IPS-NIHi7 (cell line): Measurements from ENCODE around the gene ELAVL1.
"Not testable (repeated sequence)": the region's sequence is repeated elsewhere in the genome, so short reads cannot be mapped to it uniquely, and the experiment has no call there.

Experiments used
- DNase-seq: peaks from one replicate; pipeline ENCODE4 v3.0.0; 2012; ENCODE audit warnings: mixed read lengths; ENCODE audit errors: extremely low spot score

The ELAVL1 gene

DNA sequence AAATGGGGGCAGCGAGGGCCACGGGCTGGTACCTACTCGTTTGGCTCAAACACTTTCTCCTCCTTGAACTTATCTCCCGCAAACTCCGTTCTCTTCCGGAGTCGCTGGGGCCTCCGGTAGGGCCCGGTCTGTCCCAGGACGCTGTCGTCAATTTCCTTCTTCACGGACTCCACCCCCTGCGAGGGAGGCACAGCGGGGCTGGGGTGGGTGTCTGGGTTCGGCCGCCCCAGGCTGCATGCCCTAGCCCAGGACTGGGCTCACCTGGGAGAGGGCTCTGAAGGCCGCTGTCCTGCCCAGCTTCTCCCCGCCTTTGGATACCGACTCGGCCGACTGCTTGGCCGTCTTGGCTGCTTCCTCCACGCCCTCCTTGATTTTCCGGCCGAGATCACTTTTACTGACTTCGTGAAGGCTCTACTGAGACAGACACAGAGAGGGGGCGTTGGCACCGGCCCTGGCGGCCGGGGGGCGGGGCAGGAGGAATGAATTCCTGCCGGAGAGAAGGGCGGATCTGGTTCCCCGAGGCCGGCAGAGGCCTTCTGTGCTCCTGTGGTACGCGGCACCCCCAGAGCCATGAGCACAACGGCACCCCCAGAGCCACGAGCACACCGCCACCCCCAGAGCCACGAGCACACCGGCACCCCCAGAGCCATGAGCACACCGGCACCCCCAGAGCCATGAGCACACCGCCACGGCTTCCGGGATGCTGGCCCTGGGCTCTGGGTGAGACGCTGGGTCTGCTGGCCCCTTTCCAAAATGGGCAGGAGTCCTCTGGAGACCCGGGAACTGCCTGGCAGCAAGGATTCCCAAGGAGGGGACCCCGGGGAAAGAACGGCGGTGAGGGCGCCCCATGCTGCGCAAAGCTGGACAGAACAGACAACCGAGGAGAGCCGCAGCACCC, 71.4 kb downstream of the ELAVL1 start:
- DNase-seq: no peak

DNA sequence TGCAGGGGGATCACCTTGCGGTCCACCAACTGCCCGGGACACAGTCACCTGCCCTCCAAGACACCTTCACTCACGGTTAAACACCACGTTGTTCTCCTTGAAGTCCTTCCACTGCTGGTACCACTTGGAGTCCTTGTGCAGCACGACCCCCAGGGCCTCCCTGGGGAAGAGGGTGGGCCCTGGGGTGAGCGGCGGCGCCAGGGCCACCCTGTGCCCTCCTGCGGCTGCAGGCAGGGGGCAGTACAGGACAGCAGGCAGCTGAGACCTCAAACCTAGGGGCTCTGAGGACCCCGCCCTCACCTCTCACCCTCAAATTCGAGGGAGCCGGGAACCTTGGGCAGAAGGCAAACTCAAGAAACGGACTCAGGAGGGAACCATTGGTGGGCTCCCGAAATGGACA, 72.0 kb downstream of the ELAVL1 start:
- no peak for DNase-seq

DNA sequence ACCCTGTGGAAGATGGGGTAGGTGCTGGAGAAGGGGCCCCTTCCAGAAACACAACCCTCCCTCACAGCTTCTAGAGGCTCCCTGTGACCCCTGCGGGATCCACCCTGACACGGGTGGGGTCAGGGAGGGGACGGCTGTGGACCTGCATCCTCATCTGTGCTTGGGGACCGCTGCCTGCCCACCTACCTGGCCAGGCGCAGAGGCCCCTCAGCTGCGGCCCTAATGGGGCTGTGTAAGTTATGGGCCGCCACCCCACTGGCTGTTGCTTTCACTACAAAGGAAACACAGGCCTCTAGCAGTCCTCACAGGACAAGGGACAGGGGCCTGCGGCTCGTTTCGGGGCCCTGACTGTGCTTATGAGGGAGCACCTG, 72.5 kb downstream of the ELAVL1 start:
- no peak for DNase-seq

DNA sequence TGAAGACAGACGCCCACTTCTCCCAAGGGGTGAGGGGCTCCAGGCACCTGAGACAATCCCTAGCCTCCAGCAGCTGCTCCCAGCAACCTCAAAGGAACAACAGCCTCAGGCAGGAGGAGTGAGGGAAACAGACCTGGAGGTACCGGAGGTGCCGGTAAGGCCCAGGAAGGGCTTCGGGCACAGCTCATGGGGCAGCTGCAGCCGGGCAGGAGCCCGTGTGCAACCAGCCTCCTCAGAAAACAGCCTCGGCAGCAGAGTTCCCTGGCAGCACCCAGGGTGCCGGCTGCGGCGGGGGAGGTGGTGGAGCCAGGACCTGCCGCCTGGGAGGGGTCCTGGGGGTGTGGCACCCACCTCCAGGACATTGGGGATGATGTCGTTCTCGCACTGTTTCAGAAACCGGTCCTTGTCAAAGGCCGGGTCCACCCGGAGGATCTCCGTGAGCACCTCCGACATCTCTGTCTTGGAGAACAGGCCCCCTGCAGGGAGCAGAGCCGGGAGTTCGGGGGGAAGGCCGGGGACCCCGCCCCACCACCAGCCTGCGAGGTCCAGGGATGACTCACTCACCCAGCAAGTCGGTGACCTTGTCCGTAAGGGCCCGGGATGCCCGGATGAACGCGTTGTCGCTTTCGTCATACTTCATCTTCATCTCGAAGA, 73.0 kb downstream of the ELAVL1 start:
- no peak for DNase-seq

DNA sequence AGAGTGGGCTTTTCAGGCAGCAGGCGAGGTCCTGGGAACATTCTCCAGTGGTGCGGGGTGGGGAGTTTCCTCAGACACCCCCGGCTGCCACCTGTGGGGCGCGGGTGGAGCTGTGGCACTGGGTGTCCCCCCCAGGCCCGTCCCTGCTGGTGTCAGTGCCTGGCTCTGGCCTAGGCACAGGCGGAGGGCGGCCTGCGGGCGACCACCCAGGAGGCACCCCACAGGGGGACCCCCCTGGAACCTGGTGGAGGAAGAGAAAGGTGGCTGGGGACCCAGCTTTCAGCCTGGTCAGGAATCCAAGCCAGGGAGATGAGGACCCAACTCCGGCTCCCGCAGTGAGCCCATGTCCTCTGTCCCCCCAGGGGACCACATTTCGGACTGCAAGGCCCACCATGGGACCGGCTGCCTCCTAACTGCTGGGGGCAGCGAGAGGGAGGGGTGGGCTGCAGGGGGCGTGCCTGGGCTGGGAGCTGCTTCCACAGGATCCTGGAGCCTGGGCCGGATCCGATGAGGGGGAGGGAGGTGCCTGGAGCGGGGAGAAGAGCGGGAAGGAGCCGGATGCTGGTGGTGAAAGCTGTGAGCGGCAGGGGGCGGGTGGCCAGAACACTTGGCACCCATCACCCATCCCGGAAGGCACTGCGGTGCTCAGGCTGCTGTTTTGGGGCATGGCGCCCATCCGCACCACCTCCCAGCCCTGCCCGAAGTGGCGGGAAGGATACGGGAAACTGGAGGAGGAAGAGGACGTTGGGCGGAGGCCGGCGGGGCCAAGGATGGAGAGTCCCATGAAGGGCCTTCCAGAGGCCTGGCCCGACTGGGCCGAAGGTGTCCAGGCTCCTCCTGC, 74.0 kb downstream of the ELAVL1 start:
- DNase-seq: no peak

DNA sequence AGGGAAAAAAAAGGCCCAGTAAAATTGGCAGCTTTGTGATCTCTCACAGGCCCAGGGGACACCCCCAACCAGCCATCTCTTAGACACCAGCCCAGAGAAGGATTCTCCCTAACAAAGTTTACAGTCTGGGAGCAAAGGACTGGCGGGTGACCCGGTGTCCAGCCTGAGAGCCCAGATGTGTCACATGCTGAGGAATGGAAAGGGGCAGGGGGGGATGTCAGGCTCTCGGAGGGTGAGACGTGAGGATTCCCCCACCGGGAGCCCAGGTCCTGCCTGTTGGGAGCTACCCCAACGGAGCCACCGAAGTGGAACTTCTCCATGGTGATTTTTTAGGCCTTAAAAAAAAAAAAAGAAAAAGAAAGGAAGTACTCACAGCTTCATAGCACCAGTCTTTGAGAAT, 74.7 kb downstream of the ELAVL1 start:
- no peak for DNase-seq

DNA sequence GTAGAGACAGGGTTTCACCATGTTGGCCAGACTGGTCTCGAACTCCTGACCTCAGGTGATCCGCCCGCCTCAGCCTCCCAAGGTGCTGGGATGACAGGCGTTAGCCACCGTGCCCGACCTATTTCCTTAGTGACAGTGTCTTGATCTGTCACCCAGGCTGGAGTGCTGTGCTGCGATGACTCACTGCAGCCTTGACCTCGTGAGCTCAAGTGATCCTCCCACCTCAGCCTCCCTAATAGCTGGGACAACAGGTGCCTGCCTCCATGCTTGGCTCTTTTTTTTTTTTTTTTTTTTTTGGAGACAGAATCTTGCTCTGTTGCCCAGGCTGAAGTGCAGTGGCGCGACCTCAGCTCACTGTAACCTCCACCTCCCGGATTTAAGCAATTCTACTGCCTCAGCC, 75.4 kb downstream of the ELAVL1 start:
- not testable (repeated sequence) for DNase-seq

DNA sequence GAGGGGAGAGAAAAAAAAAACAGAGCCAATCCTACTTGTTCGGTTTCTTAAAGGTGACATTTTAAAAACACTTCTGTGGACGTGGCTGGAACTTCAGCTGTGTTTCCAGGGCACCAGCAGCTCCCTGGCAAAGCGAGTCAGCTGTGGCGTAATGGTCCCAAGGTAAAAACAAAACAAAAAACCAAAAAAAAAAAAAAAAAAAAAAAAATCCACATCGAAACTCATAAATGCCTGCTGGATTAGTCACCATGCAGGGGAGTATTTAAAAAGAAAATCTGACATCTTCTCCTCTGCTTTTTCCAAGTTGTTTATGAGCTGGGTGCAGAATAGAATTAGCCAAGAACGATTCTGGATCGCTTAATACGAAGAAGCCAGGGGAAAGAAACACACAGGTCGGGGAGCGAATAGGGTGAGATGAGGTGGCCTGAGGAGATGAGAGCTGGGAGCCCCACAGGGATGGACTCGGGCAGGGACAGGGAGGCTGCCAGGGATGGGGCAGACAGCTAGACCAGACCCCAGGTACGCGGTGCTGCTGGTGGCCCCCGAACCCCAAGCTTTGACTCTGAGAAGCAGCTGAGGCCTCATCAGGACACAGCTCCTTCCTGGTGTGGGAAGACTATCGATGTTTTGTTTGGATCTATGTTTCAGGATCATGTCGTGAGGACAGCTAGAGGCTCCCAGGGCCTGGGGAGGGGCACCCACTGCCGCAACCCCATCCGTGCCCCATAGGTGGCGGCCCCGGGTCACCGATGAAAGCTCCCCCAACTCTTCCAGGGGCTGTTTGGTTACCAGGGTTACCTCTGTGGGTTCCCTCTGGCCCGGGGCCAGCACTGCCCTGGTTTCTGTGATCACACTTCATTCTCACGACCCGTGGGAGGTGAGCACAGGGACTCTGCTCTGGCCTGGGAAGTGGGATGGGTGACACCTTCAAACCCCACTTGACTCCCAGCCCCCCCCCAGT, 76.4 kb downstream of the ELAVL1 start:
- DNase-seq: peak; percentile 76

DNA sequence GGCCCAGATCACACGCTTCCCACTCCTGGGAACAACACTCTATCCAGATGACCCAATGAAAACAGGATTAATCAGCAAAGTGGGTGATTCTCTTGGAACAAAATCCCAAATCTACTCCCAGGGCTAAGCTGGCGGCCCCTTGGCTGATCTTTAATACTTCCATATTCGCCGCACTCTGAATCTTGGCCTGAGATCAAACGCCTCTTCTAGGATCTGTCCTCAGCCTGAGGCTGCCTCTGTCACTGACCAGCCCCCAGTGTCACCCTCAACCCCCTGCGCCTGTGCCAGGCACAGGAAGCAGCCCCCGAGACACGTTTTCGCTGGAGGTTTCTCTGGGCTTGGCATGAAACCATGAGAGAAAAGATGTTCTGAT, 77.1 kb downstream of the ELAVL1 start:
- DNase-seq: no peak

DNA sequence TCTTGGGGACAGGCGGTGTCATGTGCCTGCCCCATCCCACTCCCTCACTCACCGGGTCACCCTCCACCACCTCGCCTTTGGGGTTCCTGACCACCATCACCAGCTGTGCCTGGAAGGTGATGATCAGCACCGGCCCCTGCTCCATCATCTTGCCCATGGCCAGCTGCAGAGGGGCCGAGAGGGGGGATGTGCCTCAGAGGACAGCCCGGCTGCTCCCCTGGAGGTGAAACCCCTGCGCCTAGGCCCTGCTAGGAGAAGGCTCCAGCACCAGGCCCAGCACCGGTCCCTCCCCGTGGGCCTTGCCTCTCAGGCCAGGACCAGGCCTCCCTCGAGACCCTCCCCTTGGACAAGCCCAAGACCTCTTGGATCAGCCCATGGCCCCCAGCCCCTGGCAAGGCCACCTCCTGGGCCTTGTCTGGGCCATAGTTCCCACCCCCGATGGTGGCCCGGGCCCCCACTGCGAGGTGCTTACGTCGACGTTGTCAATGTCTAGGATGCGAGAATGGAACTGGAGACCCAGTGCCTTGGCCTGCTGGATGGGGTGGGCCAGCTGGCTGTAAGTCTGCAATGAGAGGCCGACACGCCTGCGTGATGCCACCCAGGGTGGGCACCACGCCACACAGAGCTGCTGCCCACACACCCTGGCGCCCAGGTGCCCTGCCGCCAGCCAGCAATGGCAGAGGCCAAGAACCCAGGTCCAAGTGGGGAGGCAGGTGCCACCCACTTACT, 77.7 kb downstream of the ELAVL1 start:
- DNase-seq: no peak

DNA sequence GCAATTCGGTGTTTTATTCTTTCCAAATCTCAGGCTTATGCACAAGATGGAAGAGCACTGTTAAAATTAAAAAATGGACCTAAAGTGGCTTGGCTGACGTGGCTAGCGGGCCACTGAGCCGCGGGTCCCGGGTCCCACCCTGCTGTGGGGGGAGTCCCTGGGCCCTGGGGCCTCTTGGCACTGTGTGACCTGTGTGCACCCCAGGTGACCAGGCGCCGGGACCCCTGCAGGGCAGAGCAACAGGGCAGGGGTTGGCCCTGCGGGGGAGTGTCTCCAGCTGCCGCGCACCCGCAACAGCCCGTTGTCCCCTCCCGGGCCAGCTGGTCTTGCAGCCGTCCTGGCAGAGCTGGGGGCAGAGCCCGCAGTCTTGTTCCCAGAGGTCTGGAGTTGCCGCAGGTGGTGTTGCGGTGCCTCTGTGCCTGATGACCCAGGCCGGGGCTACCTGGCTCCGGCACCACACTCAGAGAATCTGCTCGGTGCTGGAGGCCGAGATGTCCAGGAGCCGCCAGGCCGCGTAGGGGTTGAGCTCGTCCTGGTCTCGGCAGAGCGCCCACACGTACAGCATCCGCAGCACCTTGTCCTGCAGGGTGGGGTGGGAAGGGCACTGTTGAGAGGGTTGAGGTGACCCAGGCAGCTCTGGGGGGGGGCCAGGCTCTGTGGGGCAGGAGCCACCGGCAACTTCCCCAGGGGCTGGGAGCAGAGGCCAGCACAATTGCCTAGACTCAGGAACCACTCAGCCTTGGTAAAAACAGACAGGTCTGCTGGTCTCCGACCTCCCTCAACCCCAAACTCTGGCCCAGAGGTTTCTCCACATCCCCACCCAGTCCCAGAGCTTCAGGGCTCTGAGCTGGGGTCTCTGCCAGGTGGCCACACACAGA, 78.5 kb downstream of the ELAVL1 start:
- no peak for DNase-seq

DNA sequence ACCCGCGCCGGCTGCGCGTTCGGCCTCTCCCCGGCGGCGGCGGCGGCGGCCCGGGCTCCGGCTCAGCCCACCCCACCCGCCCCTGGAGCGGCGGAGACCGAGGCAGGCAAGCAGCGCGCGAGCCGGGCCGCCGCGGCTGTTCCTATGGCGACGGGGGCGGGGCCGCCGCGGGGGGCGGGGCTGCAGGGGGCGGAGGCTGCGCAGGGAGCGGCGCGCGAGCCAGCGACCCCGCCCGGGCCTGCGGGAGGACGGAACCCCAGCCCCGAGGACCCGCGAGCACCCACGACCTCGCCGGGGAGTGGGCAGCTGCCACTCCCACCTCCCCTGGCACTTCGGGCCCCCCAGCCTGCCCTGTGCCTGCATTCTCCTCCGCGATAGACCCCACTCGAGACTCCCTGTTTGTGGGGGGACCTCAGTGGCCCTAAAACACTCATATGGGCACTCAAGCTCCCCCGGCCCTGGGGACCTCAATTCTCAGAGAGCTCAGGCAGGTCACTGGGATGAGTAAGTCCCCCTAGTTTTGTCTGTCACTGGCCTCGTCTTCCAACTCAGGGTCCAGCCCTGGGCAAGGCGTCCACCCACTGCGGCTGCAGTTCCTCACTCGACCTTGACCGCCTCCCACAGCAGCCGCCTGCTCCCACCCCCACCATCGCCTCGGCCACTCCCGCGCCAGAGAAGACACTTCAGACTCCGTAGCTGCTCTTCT, 79.3 kb downstream of the ELAVL1 start, which contains the start of gene CTXN1:
Gene CTXN1 (minus strand): TSS at position 115 of the 706 bp plus-strand sequence. CDS start 597 bp downstream, outside the sequence.
- DNase-seq: peak; percentile 87

DNA sequence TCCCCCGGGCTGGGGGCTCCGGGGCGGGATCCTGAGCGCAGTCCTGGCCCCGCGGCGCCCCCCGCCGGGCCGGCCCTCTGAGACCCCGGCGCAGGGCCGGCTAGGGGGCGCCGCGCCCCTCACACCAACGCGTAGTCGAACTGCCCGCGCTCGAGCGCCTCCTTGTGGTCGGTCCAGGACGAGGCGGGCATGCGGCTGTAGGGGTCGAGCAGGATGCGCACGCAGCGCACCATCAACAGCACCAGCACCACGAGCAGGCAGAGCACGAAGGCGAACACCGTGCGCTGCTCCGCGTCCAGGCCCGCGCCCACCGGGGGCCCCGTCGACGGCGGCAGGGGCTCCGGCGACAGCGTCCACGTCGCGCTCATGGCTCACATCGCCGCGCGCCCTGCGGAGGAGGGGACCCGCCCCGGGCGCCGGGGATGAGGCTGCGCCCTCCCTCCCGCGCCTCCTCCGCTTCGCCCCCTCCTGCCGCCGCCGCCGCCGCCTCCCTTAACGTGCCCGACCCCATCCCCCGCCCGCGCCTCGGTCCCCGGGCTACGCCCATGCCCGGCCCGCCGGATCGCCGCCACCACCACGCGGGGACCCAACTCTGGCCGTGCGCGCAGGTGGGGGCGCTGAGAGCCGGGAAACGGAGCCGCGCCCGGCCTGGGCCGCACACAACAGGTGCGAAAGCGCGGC, 80.1 kb downstream of the ELAVL1 start:
- peak; percentile 86 for DNase-seq

DNA sequence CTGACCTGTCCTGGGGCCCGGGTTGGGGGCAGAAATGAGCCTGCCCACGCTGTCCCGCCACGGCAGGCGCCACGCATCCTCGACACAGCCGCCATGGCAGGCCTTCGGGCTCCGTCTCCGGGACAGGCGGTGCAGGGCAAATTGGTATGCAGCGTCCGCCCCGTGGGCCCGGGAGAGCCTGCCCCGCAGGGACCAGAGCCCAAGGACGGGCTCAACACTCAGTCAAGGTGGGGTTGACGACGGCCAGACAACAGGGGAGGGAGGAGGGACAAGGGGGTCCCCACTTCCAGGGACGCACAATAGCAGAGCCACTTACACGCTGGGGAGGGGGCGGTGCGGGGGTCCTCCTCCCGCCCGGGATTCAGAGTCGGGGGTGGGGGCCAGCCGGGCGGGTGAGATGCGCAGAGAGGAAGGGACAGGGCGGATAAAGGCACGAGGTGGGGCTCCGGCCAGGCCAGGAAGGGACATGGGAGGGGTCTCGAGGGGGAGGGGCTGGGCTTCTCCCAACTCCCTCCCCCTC, 80.7 kb downstream of the ELAVL1 start:
- DNase-seq: no peak

DNA sequence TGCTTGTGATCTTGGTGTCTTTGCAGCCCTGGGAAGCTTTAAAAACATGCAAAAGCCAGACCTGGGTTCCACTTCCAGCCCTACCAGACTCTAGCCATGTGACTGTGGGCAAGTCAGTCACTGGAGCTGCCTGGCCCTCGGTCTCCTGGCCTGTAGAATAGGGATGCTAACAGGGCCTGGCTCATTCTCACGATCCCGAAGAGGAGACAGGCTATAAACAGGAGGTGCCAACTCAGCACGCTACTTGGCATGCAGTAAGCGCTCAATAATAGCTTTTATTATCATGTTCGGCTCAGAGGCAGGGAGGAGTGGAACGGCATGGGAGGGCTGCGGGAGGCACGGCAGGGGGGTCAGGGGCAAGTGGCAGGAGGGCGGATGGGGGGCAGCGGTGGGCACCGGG, 81.2 kb downstream of the ELAVL1 start:
- DNase-seq: no peak

DNA sequence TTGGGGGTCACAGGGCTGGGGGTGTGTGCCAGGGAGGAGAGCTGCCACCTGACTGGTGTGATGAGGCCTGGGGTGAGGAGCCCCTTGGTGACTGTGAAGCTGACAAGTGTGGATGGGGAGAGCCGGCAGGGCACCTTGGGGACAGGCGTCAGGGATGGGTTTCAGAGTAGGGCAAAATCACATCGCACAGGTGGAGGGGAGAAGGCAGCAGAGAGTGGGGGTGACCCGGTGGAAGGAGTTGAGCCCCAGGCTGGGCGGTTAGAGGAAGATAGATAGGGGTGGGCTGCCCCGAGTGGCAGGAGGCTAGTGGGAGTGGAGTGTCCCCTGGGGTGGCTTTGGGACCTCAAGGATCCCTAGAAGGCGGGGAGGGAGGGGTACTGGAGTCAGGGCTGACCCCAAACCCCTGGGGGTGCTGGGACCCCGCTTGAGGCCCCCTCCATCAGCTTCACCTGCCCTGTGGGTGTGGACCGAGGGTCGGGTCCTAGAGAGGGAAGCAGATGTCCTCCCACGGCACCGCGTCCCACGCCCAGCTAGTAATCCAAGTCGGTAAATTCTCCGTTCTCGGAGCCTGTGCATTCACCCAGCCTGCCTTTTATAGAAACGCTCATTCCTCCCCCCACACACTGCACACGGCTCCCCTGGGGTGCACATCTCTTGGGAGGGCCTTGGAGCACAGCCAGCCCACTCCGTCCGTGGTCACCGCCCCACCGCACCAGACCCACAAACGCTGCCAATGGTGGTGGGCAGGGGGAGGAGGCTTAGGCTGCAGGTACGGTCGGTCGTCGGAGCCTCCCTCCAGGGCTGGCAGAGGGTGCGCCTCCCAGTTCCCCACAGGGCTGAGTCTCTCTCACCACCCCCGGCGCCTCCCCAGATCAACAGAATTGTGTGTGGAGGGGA, 81.9 kb downstream of the ELAVL1 start:
- DNase-seq: no peak

DNA sequence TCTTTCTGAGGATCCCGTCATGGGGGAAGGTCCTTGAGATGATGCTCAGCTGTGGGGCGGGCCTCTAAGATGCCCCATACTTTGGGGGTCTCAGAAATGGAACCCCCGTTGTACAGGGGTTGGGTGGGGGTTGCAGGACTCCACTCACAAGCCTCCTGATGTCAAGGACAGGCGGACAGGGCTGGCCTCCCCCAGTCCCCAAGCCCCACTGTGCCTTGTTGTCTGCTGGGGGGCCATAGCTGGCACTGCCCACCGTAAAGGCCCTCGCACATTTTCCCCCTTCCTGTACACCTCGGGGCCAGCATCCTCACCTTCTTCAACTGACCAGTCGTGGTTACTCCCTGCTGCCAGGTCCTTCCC, 82.6 kb downstream of the ELAVL1 start:
- no peak for DNase-seq
